ENCODE data around the gene C12orf42.
"Not testable (repeated sequence)": the region's sequence is repeated elsewhere in the genome, so short reads cannot be mapped to it uniquely, and the experiment has no call there.

Gene C12orf42

DNA sequence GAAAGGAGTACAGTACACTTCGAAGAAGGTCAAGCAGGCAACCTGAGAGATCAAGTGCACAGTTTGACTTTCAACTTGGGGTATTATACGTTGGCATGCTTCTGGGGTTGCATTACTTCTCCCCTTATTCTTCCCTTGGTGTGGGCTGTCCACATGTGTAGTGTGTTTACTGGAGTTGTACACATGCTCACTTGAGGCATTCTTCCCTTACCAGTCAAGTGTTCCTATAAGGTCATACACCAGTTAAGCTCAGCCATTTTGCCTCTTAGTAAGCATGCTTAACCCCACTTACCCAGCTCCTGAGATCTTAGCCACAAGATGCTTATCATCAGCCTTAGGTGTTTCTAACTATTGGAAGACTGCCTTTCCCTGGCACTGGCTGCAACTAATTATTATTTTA is 63.8 kb downstream of the C12orf42 start:
- no peaks in the 10 kb centered on the region for H3K27me3 ChIP-seq
- H3K27ac ChIP-seq: no peak overlapping the region
- H3K36me3 ChIP-seq: no peaks in the 10 kb centered on the region
- H3K4me3 ChIP-seq: no peak overlapping the region
- H3K9me3 ChIP-seq: no peaks in the 10 kb centered on the region
- DNase-seq: no peak
- no peaks in the 10 kb centered on the region for H3K4me1 ChIP-seq
- intact Hi-C loops (cut with DNase I; ENCODE audit: low total_unique reads): no loop called here
- TF ChIP-seq, protein P1, sequence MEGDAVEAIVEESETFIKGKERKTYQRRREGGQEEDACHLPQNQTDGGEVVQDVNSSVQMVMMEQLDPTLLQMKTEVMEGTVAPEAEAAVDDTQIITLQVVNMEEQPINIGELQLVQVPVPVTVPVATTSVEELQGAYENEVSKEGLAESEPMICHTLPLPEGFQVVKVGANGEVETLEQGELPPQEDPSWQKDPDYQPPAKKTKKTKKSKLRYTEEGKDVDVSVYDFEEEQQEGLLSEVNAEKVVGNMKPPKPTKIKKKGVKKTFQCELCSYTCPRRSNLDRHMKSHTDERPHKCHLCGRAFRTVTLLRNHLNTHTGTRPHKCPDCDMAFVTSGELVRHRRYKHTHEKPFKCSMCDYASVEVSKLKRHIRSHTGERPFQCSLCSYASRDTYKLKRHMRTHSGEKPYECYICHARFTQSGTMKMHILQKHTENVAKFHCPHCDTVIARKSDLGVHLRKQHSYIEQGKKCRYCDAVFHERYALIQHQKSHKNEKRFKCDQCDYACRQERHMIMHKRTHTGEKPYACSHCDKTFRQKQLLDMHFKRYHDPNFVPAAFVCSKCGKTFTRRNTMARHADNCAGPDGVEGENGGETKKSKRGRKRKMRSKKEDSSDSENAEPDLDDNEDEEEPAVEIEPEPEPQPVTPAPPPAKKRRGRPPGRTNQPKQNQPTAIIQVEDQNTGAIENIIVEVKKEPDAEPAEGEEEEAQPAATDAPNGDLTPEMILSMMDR (IDR thresholded peaks at IDR 0.05): no peak

DNA sequence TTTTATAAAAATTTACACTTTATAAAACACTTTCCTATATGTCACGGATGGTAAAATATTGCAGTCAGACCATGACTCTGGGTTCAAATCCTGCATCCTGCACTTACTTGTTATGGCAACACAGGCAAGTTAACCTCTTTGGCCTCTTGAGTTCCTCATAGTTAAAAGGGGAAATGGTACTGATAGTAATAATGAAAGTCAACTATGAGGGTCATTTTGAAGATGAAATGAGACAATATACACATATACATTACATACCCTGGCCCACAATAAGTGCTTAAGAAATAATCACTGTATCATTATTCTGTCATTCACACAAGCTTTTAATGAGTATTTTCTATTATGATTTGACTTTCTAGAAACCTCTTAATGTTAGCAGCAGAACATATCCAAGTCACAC is 64.4 kb downstream of the C12orf42 start:
- H3K27me3 ChIP-seq: no peaks in the 10 kb centered on the region
- TF ChIP-seq, protein P1 (IDR thresholded peaks at IDR 0.05): no peak

DNA sequence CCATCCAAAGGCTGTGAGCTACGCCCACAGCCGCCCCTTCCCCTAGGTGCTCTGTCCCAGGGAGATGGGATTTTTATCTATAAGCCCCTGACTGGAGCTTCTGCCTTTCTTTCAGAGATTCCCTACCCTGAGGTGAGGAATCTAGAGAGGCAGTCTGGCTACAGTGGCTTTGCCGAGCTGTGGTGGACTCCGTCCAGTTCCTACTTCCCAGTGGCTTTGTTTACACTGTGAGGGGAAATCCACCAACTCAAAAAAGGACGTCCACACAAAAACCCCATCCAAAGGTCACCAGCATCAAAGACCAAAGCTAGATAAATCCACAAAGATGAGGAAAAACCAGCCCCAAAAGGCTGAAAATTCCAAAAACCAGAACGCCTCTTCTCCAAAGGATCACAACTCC is 70.1 kb downstream of the C12orf42 start:
- DNase-seq; H3K27ac ChIP-seq; H3K27me3 ChIP-seq; H3K36me3 ChIP-seq; H3K9me3 ChIP-seq; intact Hi-C loops (cut with DNase I; ENCODE audit: low total_unique reads); H3K4me1 ChIP-seq; H3K4me3 ChIP-seq: not testable (repeated sequence)

More for the DNA sequence above, 64.4 kb downstream of the C12orf42 start:
- H3K9me3 ChIP-seq: no peaks in the 10 kb centered on the region
- H3K27ac ChIP-seq: no peak overlapping the region
- H3K36me3 ChIP-seq: no peaks in the 10 kb centered on the region
- no peaks in the 10 kb centered on the region for H3K4me1 ChIP-seq
- H3K4me3 ChIP-seq: no peak overlapping the region
- intact Hi-C loops (cut with DNase I; ENCODE audit: low total_unique reads): no loop called here
- DNase-seq: no peak

DNA sequence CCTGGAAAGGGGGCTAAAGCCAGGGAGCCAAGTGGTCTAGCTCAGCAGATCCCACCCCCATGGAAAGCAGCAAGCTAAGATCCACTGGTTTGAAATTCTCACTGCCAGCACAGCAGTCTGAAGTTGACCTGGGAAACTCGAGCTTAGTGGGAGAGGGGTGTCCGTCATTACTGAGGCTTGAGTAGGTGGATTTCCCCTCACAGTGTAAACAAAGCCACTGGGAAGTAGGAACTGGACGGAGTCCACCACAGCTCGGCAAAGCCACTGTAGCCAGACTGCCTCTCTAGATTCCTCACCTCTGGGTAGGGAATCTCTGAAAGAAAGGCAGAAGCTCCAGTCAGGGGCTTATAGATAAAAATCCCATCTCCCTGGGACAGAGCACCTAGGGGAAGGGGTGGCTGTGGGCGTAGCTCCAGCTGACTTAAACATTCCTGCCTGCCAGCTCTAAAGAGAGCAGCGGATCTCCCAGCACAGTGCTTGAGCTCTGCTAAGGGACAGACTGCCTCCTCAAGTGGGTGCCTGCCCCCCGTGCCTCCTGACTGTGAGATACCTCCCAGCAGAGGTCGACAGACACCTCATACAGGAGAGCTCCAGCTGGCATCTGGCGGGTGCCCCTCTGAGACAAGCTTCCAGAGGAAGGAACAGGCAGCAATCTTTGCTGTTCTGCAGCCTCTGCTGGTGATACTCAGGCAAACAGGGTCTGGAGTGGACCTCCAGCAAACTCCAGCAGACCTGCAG is 70.8 kb downstream of the C12orf42 start:
- DNase-seq; H3K27me3 ChIP-seq; intact Hi-C loops (cut with DNase I; ENCODE audit: low total_unique reads); H3K9me3 ChIP-seq; H3K4me3 ChIP-seq; H3K27ac ChIP-seq; H3K36me3 ChIP-seq; H3K4me1 ChIP-seq: not testable (repeated sequence)

DNA sequence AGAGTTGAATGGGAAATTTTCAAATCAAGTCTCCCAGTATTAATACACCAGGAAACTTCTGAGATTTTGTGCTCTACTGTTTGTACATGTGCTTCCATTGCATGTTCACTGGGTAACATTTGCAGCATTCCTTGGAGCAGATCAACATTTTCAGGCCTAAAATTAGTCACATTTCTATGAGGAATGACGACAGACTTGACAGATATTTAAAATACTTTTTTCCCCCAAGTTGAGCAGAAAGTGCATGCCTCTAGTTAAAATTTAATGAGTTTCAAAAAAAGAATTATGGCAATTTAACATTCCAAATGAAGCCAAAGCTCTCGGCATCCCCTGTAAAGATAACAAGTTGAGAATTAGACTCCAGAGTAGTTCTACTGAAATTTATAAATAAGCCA is 72.3 kb downstream of the C12orf42 start:
- Histone ChIP-seq H3K36me3 (no peaks in the 10 kb centered on the region), H3K4me3 (no peak overlapping the region), H3K27ac (no peak overlapping the region), H3K4me1 (no peaks in the 10 kb centered on the region), H3K9me3 (no peaks in the 10 kb centered on the region), H3K27me3 (no peaks in the 10 kb centered on the region)
- DNase-seq: no peak
- intact Hi-C loops (cut with DNase I; ENCODE audit: low total_unique reads): no loop called here
- TF ChIP-seq, protein P1 (IDR thresholded peaks at IDR 0.05): no peak

DNA sequence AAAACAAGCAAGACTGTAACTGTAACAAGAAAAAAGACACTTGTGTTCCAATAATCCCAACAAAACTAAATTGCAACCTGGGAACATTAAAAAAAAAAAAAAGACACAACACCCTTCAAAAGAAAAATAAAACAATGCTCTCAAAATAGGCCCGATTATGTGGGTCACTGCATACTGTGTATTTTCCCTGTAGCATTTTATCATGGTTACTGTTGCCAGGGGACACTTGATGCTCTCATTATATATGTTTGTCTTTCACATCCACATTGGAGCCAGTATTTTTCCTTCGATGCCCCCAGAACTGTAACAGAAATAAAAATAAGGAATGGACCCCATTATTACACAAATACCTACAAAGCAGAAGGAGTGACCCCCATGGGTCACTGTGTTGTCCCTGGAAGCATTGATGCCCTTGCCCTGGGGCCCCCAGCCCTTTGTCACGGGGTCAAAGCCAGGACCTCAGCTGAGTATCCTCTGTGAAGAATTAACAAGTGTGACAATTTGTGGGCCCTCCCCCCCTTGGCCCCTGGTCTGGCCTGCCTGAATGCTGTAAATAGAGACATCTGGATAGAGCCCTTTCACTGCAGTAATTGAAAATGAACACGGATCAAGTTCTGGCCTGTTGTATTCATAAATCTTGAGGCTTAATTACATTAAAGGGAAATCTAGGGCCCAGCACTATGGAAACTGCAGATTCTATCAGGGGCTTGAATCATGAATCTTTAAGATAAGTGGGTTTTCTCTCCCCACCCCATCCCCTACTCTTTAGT is 72.8 kb downstream of the C12orf42 start:
- intact Hi-C loops (cut with DNase I; ENCODE audit: low total_unique reads): no loop called here
- DNase-seq: no peak
- H3K27ac ChIP-seq: no peak overlapping the region
- H3K4me3 ChIP-seq: no peak overlapping the region
- H3K4me1 ChIP-seq: no peaks in the 10 kb centered on the region
- H3K9me3 ChIP-seq: no peaks in the 10 kb centered on the region
- TF ChIP-seq, protein P1 (IDR thresholded peaks at IDR 0.05): no peak
- no peaks in the 10 kb centered on the region for H3K36me3 ChIP-seq
- no peaks in the 10 kb centered on the region for H3K27me3 ChIP-seq

Measured in tibial artery (tissue), 4 donors.